Common myeloid progenitor, CD34-positive (primary cell): Measurements from ENCODE around the gene TPCN1.

Experiments used
- CTCF ChIA-PET: fragments of 350-600 bp; sonication (Branson Sonifier 250); formaldehyde crosslinking; loops from one replicate; lab custom pipeline; 2021; ENCODE audit warnings: antibody characterized with exemption; lab: Charles Lee
- POLR2A ChIA-PET: fragments of 350-600 bp; sonication (Branson Sonifier 250); formaldehyde crosslinking; loops from one replicate; lab custom pipeline; 2021; ENCODE audit warnings: antibody characterized with exemption; lab: Charles Lee
- DNase-seq, 3 donors: peaks; one replicate each; pipeline versions ENCODE4 v3.0.0 to v3.0.0-alpha.2; 2013
- H3K27ac ChIP-seq, 2 experiments: 1 replicate in 1 of 2; 2 replicates in 1 of 2; pipeline ENCODE4 v1.7.0; 2013; ENCODE audit warnings: inconsistent platforms in 2 of 2, low read length in 2 of 2, mild to moderate bottlenecking in 2 of 2, low read depth in 1 of 2, moderate library complexity in 1 of 2; ENCODE audit not compliant: severe bottlenecking in 2 of 2, insufficient read depth in 1 of 2, poor library complexity in 1 of 2
- H3K27me3 ChIP-seq, 5 experiments: replicated peaks in 2 of 5; 1 replicate in 3 of 5; 2 replicates in 2 of 5; pipeline versions ENCODE4 v1.6.1 to v1.7.0; 2013; ENCODE audit warnings: low read length in 4 of 5, mild to moderate bottlenecking in 2 of 5, moderate library complexity in 2 of 5, inconsistent platforms in 1 of 5; ENCODE audit not compliant: insufficient read depth in 5 of 5, control insufficient read depth in 4 of 5
- H3K36me3 ChIP-seq, 4 experiments: 1 replicate in 2 of 4; 2 replicates in 2 of 4; pipeline versions ENCODE4 v1.6.1 to v1.7.0; 2013; ENCODE audit warnings: low read length in 3 of 4, control low read depth in 1 of 4, mild to moderate bottlenecking in 1 of 4; ENCODE audit not compliant: control insufficient read depth in 4 of 4, insufficient read depth in 4 of 4
- H3K4me1 ChIP-seq, 4 experiments: 1 replicate in 3 of 4; 2 replicates in 1 of 4; pipeline versions ENCODE4 v1.6.1 to v1.7.1; 2013; ENCODE audit warnings: low read length in 3 of 4, mild to moderate bottlenecking in 3 of 4, control low read depth in 1 of 4, inconsistent platforms in 1 of 4, moderate library complexity in 1 of 4; ENCODE audit not compliant: control insufficient read depth in 4 of 4, insufficient read depth in 4 of 4; ENCODE audit errors: control extremely low read depth in 1 of 4
- H3K4me3 ChIP-seq, 7 experiments: 1 replicate in 4 of 7; 2 replicates in 3 of 7; pipeline versions ENCODE4 v1.5.1 to v1.7.0; 2013; ENCODE audit warnings: mild to moderate bottlenecking in 7 of 7, low read length in 6 of 7, moderate library complexity in 6 of 7, inconsistent platforms in 2 of 7, low read depth in 2 of 7, control low read depth in 1 of 7; ENCODE audit not compliant: insufficient read depth in 4 of 7, control insufficient read depth in 1 of 7; ENCODE audit errors: extremely low read depth in 1 of 7
- H3K9me3 ChIP-seq, 5 experiments: 1 replicate in 4 of 5; 2 replicates in 1 of 5; pipeline versions ENCODE4 v1.6.1 to v1.7.1; 2013; ENCODE audit warnings: low read length in 4 of 5, mild to moderate bottlenecking in 2 of 5, inconsistent platforms in 1 of 5, low read depth in 1 of 5, moderate library complexity in 1 of 5; ENCODE audit not compliant: control insufficient read depth in 4 of 5, insufficient read depth in 2 of 5; ENCODE audit errors: control extremely low read depth in 1 of 5
- WGBS: methylation state at CpG from one replicate; pipeline ENCODE4 v1.1.5; 2013; ENCODE audit not compliant: insufficient coverage; 5-methylcytosine and 5-hydroxymethylcytosine counted together

TPCN1 gene

DNA sequence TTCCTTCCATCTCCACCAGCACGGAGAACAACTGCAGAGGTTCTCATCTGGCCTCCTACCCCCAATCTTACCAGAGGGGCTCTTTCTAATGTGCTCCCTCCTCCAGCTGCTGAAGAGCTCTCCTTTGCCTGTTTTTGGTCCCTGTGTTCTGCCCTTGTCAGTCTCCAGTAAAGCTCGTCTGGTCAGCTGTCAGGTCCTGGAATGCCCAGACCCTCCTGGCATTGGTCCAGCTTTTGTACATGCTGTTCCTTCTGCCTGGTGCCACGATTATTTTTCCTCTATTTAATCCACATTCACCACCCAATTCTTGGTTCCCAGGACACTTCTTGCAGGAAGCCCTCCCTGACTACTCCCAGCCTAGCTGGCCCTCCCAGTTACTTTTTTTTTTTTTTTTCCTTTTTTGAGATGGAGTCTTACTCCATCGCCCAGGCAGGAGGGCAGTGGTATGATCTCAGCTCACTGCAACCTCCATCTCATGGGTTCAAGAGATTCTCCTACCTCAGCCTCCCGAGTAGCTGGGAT lies 107.2 kb downstream of the TPCN1 start:
- peaks cover 4 to 46% (median 20%) of the 10 kb centered on the region in 4 experiments for H3K36me3 ChIP-seq
- H3K4me3 ChIP-seq, result no peak overlapping the region
- no peaks in the 10 kb centered on the region for H3K9me3 ChIP-seq
- DNase-seq, result no peak
- H3K27me3 ChIP-seq, result no peaks in the 10 kb centered on the region
- H3K4me1 ChIP-seq, result peaks cover 0 to 9% (median 7%) of the 10 kb centered on the region in 4 experiments
- ChIA-PET CTCF (no interaction called here), POLR2A (no interaction called here)
- 100% methylated on average over 3 of the region's 5 CpGs for WGBS
- H3K27ac ChIP-seq, result no peak overlapping the region

DNA sequence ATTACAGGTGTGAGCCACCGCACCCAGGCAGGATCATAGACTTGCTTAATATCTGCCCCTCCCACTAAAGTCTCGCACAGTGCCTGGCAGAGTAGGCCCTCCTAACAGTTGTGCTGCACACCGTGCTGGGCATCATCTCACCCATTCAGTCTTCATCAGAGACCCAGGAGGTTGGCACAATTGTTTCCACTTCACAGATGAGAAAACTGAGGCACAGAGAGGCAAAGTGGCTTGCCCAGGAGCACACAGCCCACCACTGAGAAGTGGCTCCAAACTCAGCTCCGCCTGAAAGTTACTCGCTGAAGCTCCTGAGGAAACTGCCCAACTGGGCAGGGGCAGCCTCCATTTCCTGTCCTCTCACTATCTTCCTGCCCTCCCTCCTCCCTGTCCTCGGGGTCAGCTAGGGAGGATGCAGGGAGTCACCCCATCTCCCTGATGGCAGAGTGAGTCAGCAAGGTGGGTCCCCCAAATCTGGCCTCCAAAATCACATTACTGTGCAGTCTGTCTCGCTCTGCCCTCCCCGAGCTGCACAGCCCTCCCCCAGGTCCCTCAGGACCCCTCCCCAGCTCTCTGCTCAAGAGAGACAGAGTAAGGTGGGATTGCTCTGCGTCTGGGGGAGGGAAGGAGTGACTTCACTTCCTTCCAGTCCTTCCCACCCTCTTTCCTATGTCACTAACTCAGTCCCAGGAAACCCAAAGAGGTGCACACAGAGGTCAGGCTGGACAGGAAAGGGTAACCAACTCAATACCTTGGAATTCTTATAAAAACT lies 107.9 kb downstream of the TPCN1 start:
- peaks cover 4 to 46% (median 19%) of the 10 kb centered on the region in 4 experiments for H3K36me3 ChIP-seq
- DNase-seq, result no peak
- no peak overlapping the region for H3K27ac ChIP-seq
- 98% methylated on average over 6 of the region's 9 CpGs for WGBS
- no peak overlapping the region for H3K4me3 ChIP-seq
- H3K4me1 ChIP-seq, result peaks cover 0 to 16% (median 14%) of the 10 kb centered on the region in 4 experiments
- CTCF ChIA-PET, result interaction anchor here (0.5 kb wide), 1 partner anchor 140 kb away, joined by 3 read pairs; no protein-coding TSS in a partner anchor
- no peaks in the 10 kb centered on the region for H3K9me3 ChIP-seq
- H3K27me3 ChIP-seq, result no peaks in the 10 kb centered on the region
- POLR2A ChIA-PET, result no interaction called here

DNA sequence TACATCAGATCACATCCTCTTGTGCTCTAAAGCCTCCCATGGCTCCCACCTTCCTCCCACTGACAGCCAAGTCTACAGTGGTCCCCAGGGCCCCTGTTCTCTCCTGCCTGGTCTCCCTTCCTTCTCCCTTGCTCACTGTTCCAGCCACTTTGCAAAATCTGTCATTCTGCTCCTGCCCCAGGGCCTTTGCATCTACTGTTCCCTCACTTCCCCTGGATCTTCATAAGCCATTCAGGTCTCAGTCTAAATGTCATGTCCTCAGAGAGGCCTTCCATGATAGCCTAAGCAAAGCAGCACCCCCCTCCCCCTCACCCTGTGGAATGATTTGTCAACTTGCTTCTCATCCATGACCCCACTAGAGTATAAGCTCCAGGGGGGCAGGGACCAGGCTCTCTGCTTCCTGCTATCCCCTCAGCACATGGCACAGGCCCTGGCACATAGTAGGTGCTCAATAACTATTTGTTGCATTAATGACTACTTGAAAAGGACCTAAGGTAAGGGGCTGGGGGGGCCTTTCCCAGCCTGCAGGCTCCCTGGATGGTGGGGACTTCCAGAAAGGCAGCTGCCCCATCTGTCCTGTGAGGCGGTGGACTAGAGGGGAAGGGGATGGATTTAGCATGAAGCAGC lies 108.6 kb downstream of the TPCN1 start:
- Histone ChIP-seq H3K9me3 (no peaks in the 10 kb centered on the region), H3K4me1 (peaks cover 0 to 23% (median 17%) of the 10 kb centered on the region in 4 experiments), H3K36me3 (peaks cover 4 to 46% (median 19%) of the 10 kb centered on the region in 4 experiments), H3K27ac (no peak overlapping the region), H3K4me3 (no peak overlapping the region), H3K27me3 (no peaks in the 10 kb centered on the region)
- WGBS, result no CpG with 5 or more reads among the region's 1 CpG
- CTCF ChIA-PET, result interaction anchor here (0.5 kb wide), 1 partner anchor 141 kb away, joined by 3 read pairs; no protein-coding TSS in a partner anchor
- no peak for DNase-seq
- POLR2A ChIA-PET, result no interaction called here

DNA sequence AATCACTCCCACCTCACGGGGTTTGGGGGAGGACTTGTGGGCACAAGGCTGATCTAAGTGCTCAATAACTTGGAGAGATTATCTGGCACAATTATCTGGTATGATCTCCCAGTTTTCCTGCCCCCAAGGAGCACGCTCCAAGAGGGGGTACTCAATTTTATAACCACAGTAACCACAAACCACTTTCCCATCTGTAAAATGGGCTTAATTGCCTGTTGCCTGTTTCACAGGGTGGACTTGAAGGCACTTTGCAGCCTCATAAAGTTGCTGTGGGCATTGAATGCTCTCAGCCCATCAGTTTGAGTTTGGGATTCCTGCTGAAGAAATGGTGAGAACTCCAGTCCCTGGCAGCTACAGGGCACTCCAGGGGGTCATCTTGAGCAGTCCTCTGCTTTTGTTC lies 109.2 kb downstream of the TPCN1 start:
- POLR2A ChIA-PET, result no interaction called here
- Histone ChIP-seq H3K4me1 (peaks cover 3 to 26% (median 20%) of the 10 kb centered on the region in 4 experiments), H3K9me3 (no peaks in the 10 kb centered on the region), H3K4me3 (no peak overlapping the region), H3K27me3 (no peaks in the 10 kb centered on the region), H3K36me3 (peaks cover 4 to 46% (median 19%) of the 10 kb centered on the region in 4 experiments), H3K27ac (no peak overlapping the region)
- WGBS, result 100% methylated on average over 1 of the region's 2 CpGs
- CTCF ChIA-PET, result no interaction called here
- no peak for DNase-seq

DNA sequence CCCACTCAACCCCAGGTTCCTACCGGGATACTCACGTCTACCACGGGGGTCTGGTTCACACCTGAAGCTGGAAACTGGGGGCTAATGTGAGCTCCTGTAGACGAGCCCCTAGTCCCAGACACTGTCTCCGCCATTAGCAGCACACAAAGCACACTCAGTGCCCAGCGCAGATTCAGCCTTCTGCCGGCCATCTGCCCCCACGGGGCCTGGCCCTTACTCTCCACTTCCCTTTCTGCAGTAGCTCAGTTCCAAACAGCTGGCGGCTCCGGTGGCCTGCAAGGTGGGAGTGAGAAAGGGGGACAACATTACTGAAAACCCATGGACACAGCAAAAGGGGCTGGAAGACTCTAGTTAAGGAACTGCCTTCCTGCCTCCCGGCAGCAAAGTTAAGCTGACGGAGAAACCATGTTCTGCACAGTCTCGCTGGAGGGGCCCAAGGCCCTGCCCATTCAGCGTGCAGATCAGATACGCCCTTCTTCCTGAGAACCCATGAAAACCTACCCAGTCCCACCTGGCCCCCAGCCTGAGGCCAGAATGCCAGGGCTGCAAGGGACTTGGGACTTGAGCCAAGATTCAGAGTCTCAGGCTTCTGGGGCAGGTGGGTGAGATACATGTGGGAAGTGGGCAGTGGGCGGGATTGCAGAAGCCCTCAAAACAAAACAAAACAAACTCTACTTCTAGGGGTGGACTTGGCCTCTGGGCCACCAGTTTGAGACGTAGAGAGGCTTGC lies 111.6 kb downstream of the TPCN1 start:
- Histone ChIP-seq H3K27ac (no peak overlapping the region), H3K27me3 (no peaks in the 10 kb centered on the region), H3K9me3 (no peaks in the 10 kb centered on the region), H3K36me3 (peaks cover 4 to 43% (median 19%) of the 10 kb centered on the region in 4 experiments), H3K4me3 (peak overlapping the region in 4 of 7 experiments; percentile 7 to 95 (median 56)), H3K4me1 (peaks cover 3 to 26% (median 20%) of the 10 kb centered on the region in 4 experiments)
- WGBS, result 89% methylated on average over 7 of the region's 17 CpGs
- no peak for DNase-seq
- CTCF ChIA-PET, result interaction anchor here (1.1 to 1.4 kb wide), 4 partner anchors 8 to 31 kb away, joined by 3 to 6 read pairs (median 4); no protein-coding TSS in a partner anchor
- POLR2A ChIA-PET, result no interaction called here

DNA sequence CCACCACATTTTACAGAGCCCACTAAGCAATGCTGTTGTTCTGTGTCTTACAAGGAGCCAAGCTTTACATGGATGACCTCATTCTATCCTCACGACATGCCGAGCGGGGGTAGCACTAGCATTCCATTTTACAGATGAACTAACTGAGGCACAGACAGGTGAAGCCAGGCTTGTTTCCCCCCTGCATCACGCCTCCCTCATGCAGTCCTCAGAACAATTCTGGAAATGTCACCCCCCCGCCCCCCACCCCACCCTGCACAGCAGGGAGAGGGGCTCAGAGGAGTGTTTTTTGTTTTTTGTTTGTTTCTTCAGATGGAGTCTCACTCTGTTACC lies 112.1 kb downstream of the TPCN1 start:
- H3K27ac ChIP-seq, result no peak overlapping the region
- WGBS, result 76% methylated on average over 3 of the region's 5 CpGs
- ChIA-PET POLR2A (interaction anchor here (1.1 kb wide), 1 partner anchor 25 kb away, joined by 3 read pairs; the partner anchor contains the start of gene PLBD2), CTCF (interaction anchor here (1.1 to 1.2 kb wide), 3 partner anchors 9 to 30 kb away, joined by 3 to 4 read pairs (median 4); no protein-coding TSS in a partner anchor)
- DNase-seq, result no peak
- H3K4me3 ChIP-seq, result peak overlapping the region in 4 of 7 experiments; percentile 7 to 95 (median 56)
- H3K9me3 ChIP-seq, result no peaks in the 10 kb centered on the region
- H3K4me1 ChIP-seq, result peaks cover 3 to 26% (median 20%) of the 10 kb centered on the region in 4 experiments
- H3K36me3 ChIP-seq, result peaks cover 4 to 41% (median 18%) of the 10 kb centered on the region in 4 experiments
- H3K27me3 ChIP-seq, result no peaks in the 10 kb centered on the region
